ENCODE data around the gene NOC4L.

NOC4L gene

DNA sequence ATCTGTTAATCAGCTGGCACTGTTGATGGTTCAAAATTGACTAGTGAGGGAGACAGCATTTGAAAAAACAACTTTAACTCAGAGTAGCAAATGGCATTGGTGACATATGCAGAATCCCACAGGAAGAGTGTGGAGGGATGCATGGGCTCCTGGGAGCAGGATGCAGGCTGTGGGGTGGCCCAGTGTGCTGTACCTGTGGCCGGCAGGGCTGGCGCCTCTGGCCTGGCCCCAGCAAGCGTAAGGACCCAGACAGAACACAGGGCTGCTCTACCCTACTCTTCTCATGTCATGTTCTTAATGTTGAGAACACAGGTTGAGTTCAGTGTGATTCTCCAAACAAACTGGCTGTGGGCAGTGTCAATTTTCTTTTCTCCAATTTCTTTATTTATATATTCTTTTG is 33.6 kb upstream of the NOC4L start:
- DNase-seq (ENCODE audit: extremely low read depth, insufficient read length), result no peak
- Histone ChIP-seq H3K36me3 (ENCODE audit: control insufficient read depth, insufficient read depth, low read length) (peaks cover 21% of the 10 kb centered on the region), H3K27me3 (replicated peaks; ENCODE audit: control insufficient read depth, insufficient read depth, low read length) (no peaks in the 10 kb centered on the region), H3K4me3 (replicated peaks; ENCODE audit: low read depth, low read length) (no peak overlapping the region)
- TF ChIP-seq, protein P1, sequence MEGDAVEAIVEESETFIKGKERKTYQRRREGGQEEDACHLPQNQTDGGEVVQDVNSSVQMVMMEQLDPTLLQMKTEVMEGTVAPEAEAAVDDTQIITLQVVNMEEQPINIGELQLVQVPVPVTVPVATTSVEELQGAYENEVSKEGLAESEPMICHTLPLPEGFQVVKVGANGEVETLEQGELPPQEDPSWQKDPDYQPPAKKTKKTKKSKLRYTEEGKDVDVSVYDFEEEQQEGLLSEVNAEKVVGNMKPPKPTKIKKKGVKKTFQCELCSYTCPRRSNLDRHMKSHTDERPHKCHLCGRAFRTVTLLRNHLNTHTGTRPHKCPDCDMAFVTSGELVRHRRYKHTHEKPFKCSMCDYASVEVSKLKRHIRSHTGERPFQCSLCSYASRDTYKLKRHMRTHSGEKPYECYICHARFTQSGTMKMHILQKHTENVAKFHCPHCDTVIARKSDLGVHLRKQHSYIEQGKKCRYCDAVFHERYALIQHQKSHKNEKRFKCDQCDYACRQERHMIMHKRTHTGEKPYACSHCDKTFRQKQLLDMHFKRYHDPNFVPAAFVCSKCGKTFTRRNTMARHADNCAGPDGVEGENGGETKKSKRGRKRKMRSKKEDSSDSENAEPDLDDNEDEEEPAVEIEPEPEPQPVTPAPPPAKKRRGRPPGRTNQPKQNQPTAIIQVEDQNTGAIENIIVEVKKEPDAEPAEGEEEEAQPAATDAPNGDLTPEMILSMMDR (IDR thresholded peaks at IDR 0.05; ENCODE audit: insufficient read depth, low read length, poor library complexity, severe bottlenecking), result no peak

GRCh38 chr12:132111654-132112304 is 32.5 kb upstream of the NOC4L start:
- peaks cover 26% of the 10 kb centered on the region for H3K36me3 ChIP-seq (ENCODE audit: control insufficient read depth, insufficient read depth, low read length)

GRCh38 chr12:132114667-132115066 is 29.6 kb upstream of the NOC4L start:
- TF ChIP-seq, protein P1 (IDR thresholded peaks at IDR 0.05; ENCODE audit: insufficient read depth, low read length, poor library complexity, severe bottlenecking), result no peak
- Histone ChIP-seq H3K4me3 (replicated peaks; ENCODE audit: low read depth, low read length) (no peak overlapping the region), H3K27me3 (replicated peaks; ENCODE audit: control insufficient read depth, insufficient read depth, low read length) (no peaks in the 10 kb centered on the region), H3K36me3 (ENCODE audit: control insufficient read depth, insufficient read depth, low read length) (peaks cover 26% of the 10 kb centered on the region)
- no peak for DNase-seq (ENCODE audit: extremely low read depth, insufficient read length)

More at GRCh38 chr12:132111654-132112304, 32.5 kb upstream of the NOC4L start:
- Histone ChIP-seq H3K27me3 (replicated peaks; ENCODE audit: control insufficient read depth, insufficient read depth, low read length) (no peaks in the 10 kb centered on the region), H3K4me3 (replicated peaks; ENCODE audit: low read depth, low read length) (no peak overlapping the region)
- DNase-seq (ENCODE audit: extremely low read depth, insufficient read length), result no peak
- TF ChIP-seq, protein P1 (IDR thresholded peaks at IDR 0.05; ENCODE audit: insufficient read depth, low read length, poor library complexity, severe bottlenecking), result no peak

- Histone ChIP-seq H3K27me3 (replicated peaks; ENCODE audit: control insufficient read depth, insufficient read depth, low read length) (no peaks in the 10 kb centered on the region), H3K36me3 (ENCODE audit: control insufficient read depth, insufficient read depth, low read length) (peaks cover 24% of the 10 kb centered on the region), H3K4me3 (replicated peaks; ENCODE audit: low read depth, low read length) (no peak overlapping the region)
- TF ChIP-seq, protein P1 (IDR thresholded peaks at IDR 0.05; ENCODE audit: insufficient read depth, low read length, poor library complexity, severe bottlenecking), result no peak
- DNase-seq (ENCODE audit: extremely low read depth, insufficient read length), result no peak
These were observed 28.8 kb upstream of the NOC4L start for GRCh38 chr12:132115500-132115899.

- TF ChIP-seq, protein P1 (IDR thresholded peaks at IDR 0.05; ENCODE audit: insufficient read depth, low read length, poor library complexity, severe bottlenecking), result no peak
- Histone ChIP-seq H3K36me3 (ENCODE audit: control insufficient read depth, insufficient read depth, low read length) (peaks cover 20% of the 10 kb centered on the region), H3K4me3 (replicated peaks; ENCODE audit: low read depth, low read length) (no peak overlapping the region), H3K27me3 (replicated peaks; ENCODE audit: control insufficient read depth, insufficient read depth, low read length) (no peaks in the 10 kb centered on the region)
- no peak for DNase-seq (ENCODE audit: extremely low read depth, insufficient read length)
These were observed 27.3 kb upstream of the NOC4L start for GRCh38 chr12:132116709-132117557.
